ENCODE results near the gene KBTBD12.

The KBTBD12 gene

DNA sequence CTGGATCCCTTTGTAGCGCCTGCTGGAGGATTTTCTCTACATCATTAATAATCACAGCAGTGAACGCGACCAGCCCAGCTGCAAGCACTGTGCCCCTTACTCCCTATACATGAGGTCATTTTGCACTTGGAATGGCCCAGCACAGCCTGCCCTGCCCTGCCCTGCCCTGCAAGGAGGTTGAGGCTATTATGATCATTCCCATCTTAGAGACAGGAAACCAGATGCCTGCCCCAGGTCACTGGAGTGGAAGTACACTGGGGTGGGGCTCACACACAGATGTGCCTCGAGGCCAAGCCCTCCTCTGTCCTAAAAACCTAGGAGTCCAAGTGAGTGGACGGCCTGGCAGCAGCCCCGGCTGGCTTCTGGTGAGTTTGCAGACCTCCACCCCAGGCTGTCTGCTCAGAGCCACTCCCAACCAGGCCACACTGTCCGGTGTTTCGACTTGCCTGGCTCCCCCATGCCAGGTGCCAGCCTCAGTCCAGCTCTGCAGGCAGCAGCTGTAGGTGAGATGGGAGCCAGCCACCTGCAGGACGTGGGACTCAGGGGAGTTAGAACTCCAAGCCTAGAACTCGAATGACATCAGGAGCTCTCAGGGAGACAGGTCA, 106.8 kb downstream of the KBTBD12 start:
- no peak for DNase-seq

GRCh38 chr3:128033102-128033501, 118.1 kb downstream of the KBTBD12 start:
- no peak for DNase-seq

DNA sequence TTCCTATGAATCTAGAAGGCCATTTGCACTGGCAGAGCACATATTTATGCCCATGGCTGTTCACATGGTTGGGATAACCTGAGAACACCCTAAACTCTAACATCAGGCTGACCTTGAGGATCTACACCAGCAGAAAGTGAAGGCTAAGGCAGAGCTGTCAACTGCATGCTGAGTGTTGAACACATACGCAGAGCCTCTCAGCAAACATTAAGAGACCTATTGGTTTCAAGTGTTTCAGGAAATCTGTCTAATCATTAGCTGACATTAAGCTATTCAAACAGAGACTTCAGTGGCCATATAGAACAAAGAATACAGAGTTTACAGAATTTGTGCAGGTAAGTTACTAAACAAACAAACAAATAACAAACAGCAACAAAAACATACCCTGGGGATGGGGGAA, 121.1 kb downstream of the KBTBD12 start:
- no peak for DNase-seq
